Smooth muscle cell (in vitro differentiated cells): ENCODE measurements around the gene AGPAT3. TPM values are rescaled to one million over a fixed set of nuclear protein-coding genes. Genes with fewer than 3 reads are reported as not detected.

Experiments
- DNase-seq: peaks from one replicate; lab custom pipeline; 2025; ENCODE audit not compliant: unreplicated experiment; lab: John Stamatoyannopoulos, UW
- H2AFZ ChIP-seq: fragments of 200-600 bp; sonication (generic); 2 replicates; pipeline ENCODE4 v1.6.0; 2016; ENCODE audit warnings: antibody characterized with exemption, low read depth, mild to moderate bottlenecking
- H3F3A ChIP-seq: fragments of 200-600 bp; sonication (generic); 2 replicates; pipeline ENCODE4 v1.6.0; 2017; ENCODE audit warnings: antibody characterized with exemption, low read depth
- H3K27ac ChIP-seq: fragments of 200-600 bp; sonication (generic); 2 replicates; pipeline ENCODE4 v1.5.1; 2016; ENCODE audit warnings: low read depth, mild to moderate bottlenecking
- H3K27me3 ChIP-seq: fragments of 200-600 bp; sonication (generic); 2 replicates; pipeline ENCODE4 v1.6.1; 2016; ENCODE audit warnings: low read depth, mild to moderate bottlenecking
- H3K36me3 ChIP-seq: fragments of 200-600 bp; sonication (generic); 2 replicates; pipeline ENCODE4 v1.5.1; 2016; ENCODE audit warnings: low read depth
- H3K4me1 ChIP-seq: fragments of 200-600 bp; sonication (generic); 2 replicates; pipeline ENCODE4 v1.5.1; 2016; ENCODE audit warnings: low read depth
- H3K4me2 ChIP-seq: fragments of 200-600 bp; sonication (generic); 2 replicates; pipeline ENCODE4 v1.6.0; 2016; ENCODE audit warnings: mild to moderate bottlenecking
- H3K4me3 ChIP-seq: fragments of 200-600 bp; sonication (generic); 2 replicates; pipeline ENCODE4 v1.5.1; 2016; ENCODE audit warnings: mild to moderate bottlenecking
- H3K79me2 ChIP-seq: fragments of 200-600 bp; sonication (generic); 2 replicates; pipeline ENCODE4 v1.6.0; 2016; ENCODE audit warnings: low read depth, mild to moderate bottlenecking
- H3K9ac ChIP-seq: fragments of 200-600 bp; sonication (generic); 2 replicates; pipeline ENCODE4 v1.6.0; 2016; ENCODE audit warnings: low read depth
- H3K9me3 ChIP-seq: fragments of 200-600 bp; sonication (generic); replicated peaks from 2 replicates; pipeline ENCODE4 v1.5.1; 2016; ENCODE audit warnings: low read depth
- H4K20me1 ChIP-seq: fragments of 200-600 bp; sonication (generic); 2 replicates; pipeline ENCODE4 v1.6.0; 2016; ENCODE audit warnings: low read depth
- WGBS: methylation state at CpG from one replicate; pipeline ENCODE4 v1.1.7; 2016; ENCODE audit warnings: low lambda C conversion rate; 5-methylcytosine and 5-hydroxymethylcytosine counted together
- polyA plus RNA-seq: library from polyadenylated mRNA; unstranded; fragments of >200 nt; fragmentation: Nextera tagmentation; extraction: Ambion mirVana; gene quantifications from 2 replicates; pipeline ENCODE4 v1.2.1, GENCODE V29; 2016
- total RNA-seq: library from RNA; depleted of rRNA; stranded (reverse); fragments of >200 nt; gene quantifications from 2 replicates; pipeline ENCODE4 v1.2.3, GENCODE V29; 2014
- TF ChIP-seq, protein P1 (sequence below): fragments of 200-600 bp; sonication (generic); IDR thresholded peaks from 2 replicates; pipeline ENCODE4 v1.5.1; 2017; ENCODE audit warnings: borderline replicate concordance, mild to moderate bottlenecking, antibody characterized with exemption; ENCODE audit not compliant: insufficient read depth, poor library complexity, severe bottlenecking

Gene AGPAT3
- total and polyA plus RNA-seq, 2 experiments from 2014 or later, result 10.9 to 17.2 TPM

DNA sequence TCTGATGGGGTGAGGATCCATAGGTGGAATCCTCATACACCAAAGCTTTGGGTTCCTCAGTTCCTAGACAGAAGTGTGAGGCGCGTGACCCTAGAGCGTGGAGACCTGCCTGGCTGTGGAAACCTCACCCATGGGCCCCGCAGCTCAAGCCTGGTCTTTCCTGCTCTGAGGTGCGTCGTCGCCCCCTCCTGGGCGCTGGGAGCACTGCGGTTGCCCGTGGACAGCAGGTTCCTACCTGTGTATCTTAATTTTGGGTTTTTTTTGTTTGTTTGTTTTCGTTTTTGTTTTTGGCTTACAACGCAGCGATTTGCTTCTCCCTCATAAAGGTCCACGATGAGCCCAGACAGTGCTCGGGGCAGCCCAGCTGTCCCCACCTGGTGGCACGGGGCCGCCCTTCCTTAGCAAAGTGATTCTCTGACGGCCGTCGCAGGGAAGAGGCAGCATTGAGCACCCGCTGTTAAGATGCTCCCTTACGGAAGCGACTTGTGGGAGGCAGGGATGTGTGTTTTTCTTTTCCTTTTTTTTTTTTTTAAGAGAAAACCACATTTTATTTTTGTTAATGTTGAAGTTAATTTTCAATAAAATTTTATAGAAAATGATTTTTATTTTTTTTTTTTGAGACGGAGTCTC is 110.6 kb downstream of the AGPAT3 start:
- no peaks in the 10 kb centered on the region for H3K79me2 ChIP-seq
- peak overlapping the region; percentile 51 for H3K4me2 ChIP-seq
- no peak overlapping the region for H2AFZ ChIP-seq
- no peaks in the 10 kb centered on the region for H3K4me1 ChIP-seq
- H3F3A ChIP-seq, result no peaks in the 10 kb centered on the region
- WGBS, result 23% methylated on average over 24 of the region's 24 CpGs
- H3K9me3 ChIP-seq, result no peaks in the 10 kb centered on the region
- DNase-seq, result peak; percentile 25
- no peak overlapping the region for H3K27ac ChIP-seq
- no peak overlapping the region for H3K4me3 ChIP-seq
- H4K20me1 ChIP-seq, result no peaks in the 10 kb centered on the region
- H3K27me3 ChIP-seq, result no peaks in the 10 kb centered on the region
- TF ChIP-seq, protein P1, sequence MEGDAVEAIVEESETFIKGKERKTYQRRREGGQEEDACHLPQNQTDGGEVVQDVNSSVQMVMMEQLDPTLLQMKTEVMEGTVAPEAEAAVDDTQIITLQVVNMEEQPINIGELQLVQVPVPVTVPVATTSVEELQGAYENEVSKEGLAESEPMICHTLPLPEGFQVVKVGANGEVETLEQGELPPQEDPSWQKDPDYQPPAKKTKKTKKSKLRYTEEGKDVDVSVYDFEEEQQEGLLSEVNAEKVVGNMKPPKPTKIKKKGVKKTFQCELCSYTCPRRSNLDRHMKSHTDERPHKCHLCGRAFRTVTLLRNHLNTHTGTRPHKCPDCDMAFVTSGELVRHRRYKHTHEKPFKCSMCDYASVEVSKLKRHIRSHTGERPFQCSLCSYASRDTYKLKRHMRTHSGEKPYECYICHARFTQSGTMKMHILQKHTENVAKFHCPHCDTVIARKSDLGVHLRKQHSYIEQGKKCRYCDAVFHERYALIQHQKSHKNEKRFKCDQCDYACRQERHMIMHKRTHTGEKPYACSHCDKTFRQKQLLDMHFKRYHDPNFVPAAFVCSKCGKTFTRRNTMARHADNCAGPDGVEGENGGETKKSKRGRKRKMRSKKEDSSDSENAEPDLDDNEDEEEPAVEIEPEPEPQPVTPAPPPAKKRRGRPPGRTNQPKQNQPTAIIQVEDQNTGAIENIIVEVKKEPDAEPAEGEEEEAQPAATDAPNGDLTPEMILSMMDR, result peak; percentile 90
- no peaks in the 10 kb centered on the region for H3K36me3 ChIP-seq
- H3K9ac ChIP-seq, result no peak overlapping the region

DNA sequence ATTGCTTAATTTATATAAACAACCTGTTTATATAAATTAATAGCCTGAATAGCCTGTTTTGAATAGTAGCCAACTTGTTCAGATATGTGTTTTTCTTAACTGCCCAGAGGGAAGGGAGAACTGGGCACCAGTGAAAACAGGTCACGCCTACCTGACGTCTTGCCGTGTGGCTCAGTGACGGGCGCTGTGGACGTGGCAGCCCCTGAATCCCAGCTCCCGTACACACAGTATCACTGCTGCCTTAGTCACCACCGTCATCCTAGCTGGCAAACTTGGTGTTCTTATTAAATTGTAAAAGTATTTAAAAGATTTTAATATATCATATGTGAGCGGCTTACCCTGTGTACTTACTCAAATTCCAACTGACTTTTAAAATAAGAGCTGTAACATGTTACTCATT is 111.6 kb downstream of the AGPAT3 start:
- DNase-seq, result no peak
- no peak overlapping the region for H3K27ac ChIP-seq

DNA sequence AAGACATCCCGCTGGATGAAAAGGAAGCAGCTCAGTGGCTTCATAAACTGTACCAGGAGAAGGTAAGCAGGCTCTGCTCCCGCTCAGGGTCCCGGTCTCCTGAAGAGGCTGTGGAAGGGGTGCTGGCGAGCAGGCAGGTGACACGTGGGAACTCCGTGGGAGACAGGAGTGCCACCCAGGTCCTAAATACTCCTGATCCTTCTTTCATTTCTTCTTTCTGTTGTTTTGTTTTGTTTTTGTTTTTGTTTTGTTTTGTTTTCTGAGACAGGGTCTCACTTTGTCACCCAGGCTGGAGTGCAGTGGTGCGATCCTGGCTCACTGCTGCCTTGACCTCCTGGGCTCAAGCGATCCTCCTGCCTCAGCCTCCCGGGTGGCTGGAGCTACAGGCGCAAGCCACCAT is 113.0 kb downstream of the AGPAT3 start:
- H3K9me3 ChIP-seq, result no peaks in the 10 kb centered on the region
- WGBS, result 95% methylated on average over 10 of the region's 10 CpGs
- no peak overlapping the region for H3K9ac ChIP-seq
- H3K4me1 ChIP-seq, result no peaks in the 10 kb centered on the region
- no peaks in the 10 kb centered on the region for H3K79me2 ChIP-seq
- H3K27me3 ChIP-seq, result no peaks in the 10 kb centered on the region
- no peak overlapping the region for H3K4me2 ChIP-seq
- DNase-seq, result no peak
- no peak overlapping the region for H3K27ac ChIP-seq
- no peaks in the 10 kb centered on the region for H3K36me3 ChIP-seq
- no peak overlapping the region for H3K4me3 ChIP-seq
- TF ChIP-seq, protein P1, result no peak
- no peak overlapping the region for H2AFZ ChIP-seq
- no peaks in the 10 kb centered on the region for H4K20me1 ChIP-seq
- no peaks in the 10 kb centered on the region for H3F3A ChIP-seq

More for the DNA sequence above, 111.6 kb downstream of the AGPAT3 start:
- H3K9me3 ChIP-seq, result no peaks in the 10 kb centered on the region
- no peaks in the 10 kb centered on the region for H3F3A ChIP-seq
- no peak overlapping the region for H2AFZ ChIP-seq
- no peaks in the 10 kb centered on the region for H3K27me3 ChIP-seq
- H3K4me2 ChIP-seq, result no peak overlapping the region
- WGBS, result 93% methylated on average over 9 of the region's 9 CpGs
- TF ChIP-seq, protein P1, result no peak
- no peak overlapping the region for H3K9ac ChIP-seq
- no peaks in the 10 kb centered on the region for H4K20me1 ChIP-seq
- no peaks in the 10 kb centered on the region for H3K4me1 ChIP-seq
- no peaks in the 10 kb centered on the region for H3K79me2 ChIP-seq
- no peaks in the 10 kb centered on the region for H3K36me3 ChIP-seq
- H3K4me3 ChIP-seq, result no peak overlapping the region

DNA sequence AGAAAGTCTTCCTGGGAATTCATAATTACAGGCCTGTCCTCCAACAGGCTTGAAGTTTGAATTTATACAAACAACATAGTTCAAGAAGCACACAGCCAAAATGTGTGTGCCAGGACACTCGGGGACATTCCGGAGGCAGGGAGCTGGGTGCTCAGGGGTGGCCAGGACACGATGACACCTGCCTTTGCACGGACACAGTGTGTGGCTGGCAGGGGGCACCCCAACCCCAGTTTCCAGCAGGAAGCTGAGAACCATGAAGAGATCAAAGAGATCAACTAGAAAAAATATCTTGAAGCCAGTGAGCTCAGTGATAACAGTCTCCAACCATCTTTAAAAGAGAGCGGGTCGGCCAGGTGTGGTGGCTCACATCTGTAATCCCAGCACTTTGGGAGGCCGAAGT is 114.6 kb downstream of the AGPAT3 start:
- 96% methylated on average over 7 of the region's 7 CpGs for WGBS
- Histone ChIP-seq H3K4me1 (no peaks in the 10 kb centered on the region), H4K20me1 (no peaks in the 10 kb centered on the region), H2AFZ (no peak overlapping the region), H3K36me3 (no peaks in the 10 kb centered on the region), H3K4me2 (no peak overlapping the region), H3K27ac (no peak overlapping the region), H3F3A (no peaks in the 10 kb centered on the region), H3K9me3 (no peaks in the 10 kb centered on the region), H3K9ac (no peak overlapping the region), H3K27me3 (no peaks in the 10 kb centered on the region), H3K4me3 (no peak overlapping the region), H3K79me2 (no peaks in the 10 kb centered on the region)
- DNase-seq, result no peak
- TF ChIP-seq, protein P1, result no peak
